HTERT RPE-1 (cell line): Measurements from ENCODE around the gene C6orf141.

Source experiments
- in situ Hi-C: fragments of 300-500 bp; cut with MboI; formaldehyde crosslinking; loops from 4 replicates; pipeline ENCODE4 v1.14.3; 2020; ENCODE audit warnings: low sequenced_read_pairs

The C6orf141 gene

GRCh38 chr6:49550492-49551077, at the start of gene C6orf141:
Gene C6orf141, plus strand, starts transcription at chr6:49550668. Its CDS starts 125 bp downstream, at chr6:49550793.
- in situ Hi-C loops = no loop called here

GRCh38 chr6:49504666-49505065, 45.8 kb upstream of the C6orf141 start:
- in situ Hi-C loops = no loop called here

GRCh38 chr6:49506569-49507111, 43.8 kb upstream of the C6orf141 start:
- in situ Hi-C loops = no loop called here

GRCh38 chr6:49509342-49509741, 41.1 kb upstream of the C6orf141 start:
- in situ Hi-C loops = no loop called here

GRCh38 chr6:49513153-49513989, 37.1 kb upstream of the C6orf141 start:
- in situ Hi-C loops = no loop called here

- in situ Hi-C loops = no loop called here
Observed at GRCh38 chr6:49514571-49515484, 35.6 kb upstream of the C6orf141 start.

- in situ Hi-C loops = no loop called here
Observed at GRCh38 chr6:49515485-49516146, 34.9 kb upstream of the C6orf141 start.

GRCh38 chr6:49516147-49516505, 34.3 kb upstream of the C6orf141 start:
- in situ Hi-C loops = no loop called here

GRCh38 chr6:49517919-49518318, 32.5 kb upstream of the C6orf141 start:
- in situ Hi-C loops = no loop called here

- in situ Hi-C loops = no loop called here
Observed at GRCh38 chr6:49519660-49520059, 30.8 kb upstream of the C6orf141 start.

- in situ Hi-C loops = no loop called here
Observed at GRCh38 chr6:49522710-49523593, 27.5 kb upstream of the C6orf141 start.

GRCh38 chr6:49523901-49524300, 26.6 kb upstream of the C6orf141 start:
- in situ Hi-C loops = no loop called here

- in situ Hi-C loops = no loop called here
Observed at GRCh38 chr6:49524541-49524940, 25.9 kb upstream of the C6orf141 start.

GRCh38 chr6:49526598-49526997, 23.9 kb upstream of the C6orf141 start:
- in situ Hi-C loops = no loop called here

GRCh38 chr6:49527320-49527719, 23.1 kb upstream of the C6orf141 start:
- in situ Hi-C loops = no loop called here

GRCh38 chr6:49528571-49528970, 21.9 kb upstream of the C6orf141 start:
- in situ Hi-C loops = no loop called here

GRCh38 chr6:49530141-49530776, 20.2 kb upstream of the C6orf141 start:
- in situ Hi-C loops = no loop called here

- in situ Hi-C loops = no loop called here
Observed at GRCh38 chr6:49531774-49532569, 18.5 kb upstream of the C6orf141 start.
